ENCODE results near the gene PCCB.
"Not testable (repeated sequence)": the region's sequence is repeated elsewhere in the genome, so short reads cannot be mapped to it uniquely, and the experiment has no call there.

Gene PCCB

DNA sequence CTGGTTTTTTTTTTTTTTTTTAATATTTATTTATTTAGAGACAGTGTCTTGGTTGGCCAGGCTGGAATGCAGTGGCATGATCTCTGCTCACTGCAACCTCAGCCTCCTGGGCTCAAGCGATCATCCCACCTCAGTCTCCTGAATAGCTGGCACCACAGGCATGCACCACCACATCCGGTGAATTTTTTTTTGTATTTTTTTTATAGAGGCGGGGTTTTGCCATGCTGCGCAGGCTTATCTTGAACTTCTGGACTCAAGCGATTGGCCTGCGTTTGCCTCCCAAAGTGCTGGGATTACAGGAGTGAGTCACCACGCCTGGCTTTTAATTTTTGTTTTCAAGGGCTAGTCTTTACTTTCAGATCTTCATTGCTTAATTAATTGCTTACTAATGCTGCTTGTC, 13.1 kb downstream of the PCCB start:
- DNase-seq: no peak

DNA sequence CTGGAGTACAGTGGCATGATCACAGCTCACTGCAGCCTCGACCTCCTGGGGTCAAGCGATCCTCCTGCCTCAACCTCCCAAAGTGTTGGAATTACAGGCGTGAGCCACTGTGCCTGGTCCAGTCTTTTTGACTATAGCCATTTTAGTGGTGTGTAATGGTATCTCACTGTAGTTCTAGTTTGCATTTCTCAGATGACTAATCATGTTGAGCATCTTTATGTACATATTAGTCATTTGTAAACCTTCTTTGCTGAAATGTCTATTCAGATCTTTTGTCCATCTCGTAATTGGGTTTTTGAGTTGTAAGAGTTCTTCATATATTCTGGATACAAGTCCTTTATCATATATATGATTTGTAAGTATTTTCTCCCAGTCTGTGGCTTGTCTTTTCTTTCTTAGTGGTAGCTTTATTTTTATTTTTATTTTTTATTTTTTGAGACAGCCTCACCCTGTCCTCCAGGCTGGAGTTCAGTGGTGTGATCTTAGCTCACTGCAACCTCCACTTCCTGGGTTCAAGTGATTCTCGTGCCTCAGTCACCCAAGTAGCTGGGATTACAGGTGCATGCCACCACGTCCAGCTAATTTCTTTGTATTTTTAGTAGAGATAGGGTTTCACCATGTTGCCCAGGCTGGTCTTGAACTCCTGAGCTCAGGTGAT, 16.5 kb downstream of the PCCB start:
- DNase-seq: not testable (repeated sequence)

DNA sequence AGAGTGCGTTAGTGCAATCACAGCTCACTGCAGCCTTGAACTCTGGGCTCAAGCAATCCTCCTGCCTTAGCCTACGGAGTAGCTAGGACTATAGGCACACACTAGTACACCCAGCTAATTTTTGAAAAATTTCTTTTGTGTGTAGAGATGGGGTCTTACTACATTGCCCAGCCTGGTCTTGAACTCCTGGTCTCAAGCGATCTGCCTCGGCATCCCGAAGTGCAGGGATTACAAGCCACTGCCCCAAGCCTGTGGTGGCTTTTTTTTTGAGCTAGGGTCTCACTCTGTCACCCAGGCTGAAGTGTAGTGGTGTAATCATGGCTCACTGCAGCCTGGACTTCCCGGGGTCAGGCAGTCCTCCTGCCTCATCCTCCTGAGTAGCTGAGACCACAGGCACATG, 17.1 kb downstream of the PCCB start:
- no peak for DNase-seq

DNA sequence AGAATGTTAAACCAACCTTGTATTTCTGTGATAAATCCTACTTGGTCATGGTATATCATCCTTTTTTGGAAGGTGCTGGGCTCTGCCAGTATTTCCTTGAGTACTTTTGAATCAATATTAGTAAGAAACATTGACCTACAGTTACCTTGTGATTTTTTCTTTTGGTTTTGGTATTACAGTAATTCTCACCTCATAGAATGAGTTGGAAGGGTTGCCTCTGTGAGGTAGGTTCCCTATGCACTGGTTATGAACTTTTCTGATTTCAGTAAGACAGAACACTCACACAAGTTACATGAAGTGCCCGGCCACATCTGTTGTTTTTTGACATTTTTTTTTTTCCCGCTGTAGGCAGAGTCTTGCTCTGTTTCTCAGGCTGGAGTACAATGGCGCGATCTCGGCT, 20.0 kb downstream of the PCCB start:
- no peak for DNase-seq

DNA sequence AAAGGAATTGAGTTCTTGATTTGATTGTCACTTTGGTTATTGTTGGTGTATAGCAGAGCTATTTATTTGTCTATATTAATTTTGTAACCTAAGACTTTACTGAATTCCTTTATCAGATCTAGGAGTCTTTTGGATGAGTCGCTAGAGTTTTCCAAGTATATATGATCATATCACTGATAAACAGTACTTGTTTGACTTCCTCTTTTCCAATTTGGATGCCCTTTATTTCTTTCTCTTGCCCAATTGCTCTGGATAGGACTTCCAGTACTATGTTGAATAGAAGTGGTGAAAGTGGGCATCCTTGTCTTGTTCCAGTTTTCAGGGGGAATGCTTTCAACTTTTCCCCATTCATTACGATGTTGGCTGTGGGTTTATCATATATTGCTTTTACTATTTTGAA, 21.5 kb downstream of the PCCB start:
- DNase-seq: peak; percentile 1

GRCh38 chr3:136276049-136276755, 26.1 kb downstream of the PCCB start:
- DNase-seq: no peak

DNA sequence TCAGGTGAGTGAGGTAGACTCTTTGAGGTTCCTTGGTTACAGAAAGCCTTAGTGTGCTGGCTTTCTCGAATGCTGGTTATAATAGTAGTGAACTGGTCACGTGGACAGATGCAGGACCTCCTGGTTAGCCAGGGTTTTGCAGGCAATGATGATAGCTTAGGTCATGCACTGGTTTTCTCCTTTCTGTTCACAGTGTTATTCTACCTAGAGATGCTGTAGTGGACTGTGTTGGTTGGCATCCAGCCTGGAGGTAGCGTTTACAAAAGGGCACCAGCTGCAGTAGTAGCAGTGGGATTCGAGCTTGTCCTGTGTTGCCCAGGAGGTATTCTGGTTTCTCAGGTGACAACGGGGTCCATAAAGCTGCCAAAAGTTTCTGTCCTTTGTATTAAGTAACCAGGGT, 27.0 kb downstream of the PCCB start:
- no peak for DNase-seq

- DNase-seq: no peak
Observed at GRCh38 chr3:136277634-136278033, 27.5 kb downstream of the PCCB start.

GRCh38 chr3:136279092-136279491, 29.0 kb downstream of the PCCB start:
- DNase-seq: no peak

- DNase-seq: no peak
Observed at GRCh38 chr3:136280961-136281360, 30.8 kb downstream of the PCCB start.

- DNase-seq: no peak
Observed at GRCh38 chr3:136281966-136282520, 31.9 kb downstream of the PCCB start.

GRCh38 chr3:136283627-136284026, 33.5 kb downstream of the PCCB start:
- no peak for DNase-seq

- DNase-seq: no peak
Observed at GRCh38 chr3:136291302-136291701, 41.2 kb downstream of the PCCB start.

DNA sequence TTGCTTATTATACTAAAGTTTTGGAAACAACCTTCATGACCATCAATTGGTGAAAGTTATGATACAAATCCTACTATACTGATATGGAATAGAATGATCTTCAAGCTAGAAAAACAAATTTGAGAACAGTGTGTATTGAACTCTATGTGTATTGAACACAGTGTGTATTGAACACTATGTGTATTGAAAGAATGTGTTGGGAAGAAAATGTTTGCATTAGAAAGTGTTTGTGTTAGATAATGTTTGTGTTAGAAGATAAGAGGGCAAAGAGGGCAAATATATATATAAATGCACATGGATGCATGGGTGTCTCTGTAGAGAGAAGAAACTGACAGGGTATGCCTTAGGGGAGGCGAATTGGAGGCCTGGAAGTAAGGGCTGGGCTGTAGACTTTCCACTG, 42.4 kb downstream of the PCCB start:
- DNase-seq: no peak

DNA sequence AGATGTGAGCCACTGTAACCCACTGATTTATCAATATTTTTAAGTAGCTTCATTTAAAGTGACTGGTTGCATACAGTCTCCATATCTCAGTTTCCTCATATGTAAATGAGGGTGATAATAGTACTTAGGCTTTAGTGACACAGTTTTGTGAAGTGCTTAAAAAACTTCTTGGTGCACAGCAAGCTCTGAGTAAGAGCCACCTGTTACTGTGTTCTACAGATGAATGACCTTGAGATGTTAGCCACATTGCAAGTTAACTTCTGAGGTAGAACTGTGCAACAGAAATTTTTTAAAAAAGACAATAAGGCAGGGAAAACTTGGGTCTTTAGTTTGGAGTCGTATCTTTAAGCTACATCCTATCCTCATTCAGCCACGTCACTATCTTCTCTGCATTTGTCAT, 43.1 kb downstream of the PCCB start:
- no peak for DNase-seq

DNA sequence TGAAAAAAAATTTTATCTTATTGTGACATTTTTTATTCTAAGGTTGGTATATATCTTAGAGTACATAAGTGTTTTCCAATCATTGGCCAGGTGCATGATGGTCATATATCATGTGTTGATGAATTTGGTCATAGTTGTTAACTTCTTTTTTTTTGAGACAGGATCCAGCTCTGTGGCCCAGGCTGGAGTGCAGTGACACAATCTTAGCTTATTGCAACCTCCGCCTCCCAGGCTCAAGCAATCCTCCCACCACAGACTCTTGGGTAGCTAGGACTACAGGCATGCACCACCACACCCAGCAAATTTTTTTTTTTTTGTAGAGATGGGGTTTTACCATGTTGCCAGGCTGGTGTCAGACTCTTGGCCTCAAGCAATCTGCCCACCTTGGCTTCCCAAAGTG, 44.0 kb downstream of the PCCB start:
- DNase-seq: no peak

- DNase-seq: no peak
Observed at GRCh38 chr3:136296960-136297359, 46.8 kb downstream of the PCCB start.

DNA sequence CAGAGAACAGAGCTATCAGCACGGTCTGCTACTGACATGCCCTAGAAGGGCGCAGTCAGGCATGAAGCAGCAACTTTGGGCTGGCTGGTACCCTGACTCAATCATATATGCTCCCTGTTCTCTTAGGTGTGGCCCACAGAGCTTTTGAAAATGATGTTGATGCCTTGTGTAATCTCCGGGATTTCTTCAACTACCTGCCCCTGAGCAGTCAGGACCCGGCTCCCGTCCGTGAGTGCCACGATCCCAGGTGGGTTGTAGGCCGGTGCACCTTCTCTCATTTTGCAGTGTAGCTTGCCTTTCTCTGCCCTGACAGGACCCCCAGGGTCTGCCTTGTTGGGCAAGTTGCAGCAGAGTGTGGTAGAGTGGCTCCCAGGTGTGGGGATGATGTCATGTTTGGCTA, 47.7 kb downstream of the PCCB start:
- no peak for DNase-seq

DNA sequence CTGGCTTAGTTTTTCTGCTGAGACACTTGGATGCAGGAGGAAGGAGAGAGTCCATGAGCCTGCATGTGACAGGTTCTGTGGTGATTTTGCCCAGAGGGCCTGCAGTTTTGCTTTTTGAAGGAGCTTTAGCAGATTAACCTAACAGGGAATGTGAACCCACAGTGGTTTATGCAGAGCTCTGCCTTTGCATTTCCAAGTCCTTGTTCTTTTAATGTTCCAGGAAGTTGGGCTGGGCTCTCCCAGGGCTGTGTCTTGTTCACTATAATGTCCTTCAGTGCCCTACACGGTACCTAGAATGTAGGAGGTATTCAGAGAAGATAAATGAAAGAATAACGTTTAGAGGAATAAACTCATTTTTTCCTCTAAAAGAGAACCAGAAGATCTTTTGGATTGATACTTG, 50.3 kb downstream of the PCCB start:
- DNase-seq: no peak

DNA sequence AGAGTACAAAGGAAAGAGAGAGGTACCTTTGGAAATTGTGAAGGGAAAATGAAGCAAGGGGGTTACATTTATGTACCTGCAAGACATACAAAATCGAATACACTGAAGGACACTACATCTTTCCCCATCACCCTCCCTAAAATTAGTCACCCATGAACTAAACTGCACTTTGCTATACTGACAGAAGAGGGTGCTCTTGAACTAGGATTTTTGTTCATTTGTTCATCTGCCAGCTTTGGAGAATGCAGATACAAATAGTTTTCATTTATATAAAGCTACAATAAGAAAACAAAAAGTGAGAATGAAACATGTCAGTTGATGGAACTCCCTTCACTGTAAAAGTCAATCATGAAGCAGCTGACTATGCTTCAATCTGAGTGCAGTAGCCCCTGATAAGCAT, 55.7 kb downstream of the PCCB start:
- DNase-seq: no peak

DNA sequence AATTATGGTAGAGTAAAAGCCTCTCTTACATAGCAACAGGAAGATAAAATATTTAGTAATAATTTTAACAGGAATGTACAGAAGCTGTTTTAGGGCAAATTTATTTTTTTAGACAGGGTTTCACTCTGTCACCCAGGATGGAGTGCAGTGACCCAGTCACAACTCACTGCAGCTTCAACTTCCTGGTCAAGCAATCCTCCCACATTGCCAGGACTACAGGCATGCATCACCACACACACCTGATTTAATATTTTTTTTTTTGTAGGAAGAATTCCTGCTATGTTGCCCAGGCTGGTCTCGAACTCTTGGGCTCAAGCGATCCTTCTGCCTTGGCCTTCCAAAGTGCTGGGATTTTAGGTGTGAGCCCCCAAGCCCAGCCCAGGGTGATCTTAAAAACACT, 61.1 kb downstream of the PCCB start:
- no peak for DNase-seq

GRCh38 chr3:136311968-136312367, 61.8 kb downstream of the PCCB start:
- DNase-seq: no peak

DNA sequence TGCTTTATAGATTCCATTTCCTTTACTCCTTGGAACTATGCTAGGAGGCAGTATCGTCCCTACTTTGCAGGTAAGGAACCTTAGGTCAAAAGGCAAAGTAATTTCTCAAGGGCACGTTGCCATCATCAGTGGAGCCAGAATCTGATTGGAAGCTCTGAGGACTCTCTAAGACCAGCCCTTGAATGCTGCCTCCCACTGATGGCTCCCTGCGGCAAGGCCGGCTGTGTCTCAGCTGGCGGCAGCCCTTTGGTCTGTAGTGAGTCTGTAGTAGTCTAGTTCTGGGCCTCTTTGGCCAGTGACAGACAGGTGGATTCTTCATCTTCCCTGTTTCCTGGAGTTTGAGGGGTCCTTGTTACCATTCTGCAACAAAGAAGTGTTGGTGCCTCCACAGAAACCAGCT, 76.2 kb downstream of the PCCB start:
- DNase-seq: no peak

- no peak for DNase-seq
Observed at GRCh38 chr3:136327671-136328070, 77.5 kb downstream of the PCCB start.

DNA sequence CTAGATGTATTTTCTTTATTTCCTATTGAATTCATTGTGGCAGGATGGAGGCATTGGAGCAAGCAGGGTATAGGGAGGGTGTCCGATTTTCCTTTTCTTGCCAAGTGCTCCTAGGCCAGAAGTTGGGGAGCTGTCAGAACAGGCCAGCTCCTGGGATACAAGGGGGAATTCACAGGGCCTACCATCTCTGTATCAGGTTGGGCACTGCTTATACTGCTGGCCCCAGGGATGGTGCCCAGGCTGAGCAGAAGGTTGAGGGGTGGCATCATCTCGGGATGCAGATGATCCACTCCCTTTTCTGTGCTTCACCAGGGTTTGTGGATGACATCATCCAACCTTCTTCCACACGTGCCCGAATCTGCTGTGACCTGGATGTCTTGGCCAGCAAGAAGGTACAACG, 79.5 kb downstream of the PCCB start:
- DNase-seq: no peak
